ENCODE measurements around the gene TXNDC15. TPM values are rescaled to one million over a fixed set of nuclear protein-coding genes. Genes with fewer than 3 reads are reported as not detected.
"Not testable (repeated sequence)": the region's sequence is repeated elsewhere in the genome, so short reads cannot be mapped to it uniquely, and the experiment has no call there.

The TXNDC15 gene
- total RNA-seq, 2 donors from 2014 or later: 91.2 to 181 TPM

- TF ChIP-seq CTCF (IDR thresholded peaks at IDR 0.05): no peak
- H3K27ac ChIP-seq: no peak overlapping the region
- no peak for ATAC-seq (ENCODE audit: insufficient number of reproducible peaks, low FRiP score, low read depth)
- H3K4me3 ChIP-seq: no peak overlapping the region
- no peaks in the 10 kb centered on the region for H3K36me3 ChIP-seq
- H3K9me3 ChIP-seq: no peaks in the 10 kb centered on the region
- H3K4me1 ChIP-seq (ENCODE audit: control insufficient read depth in 1 of 2, low read depth in 2 of 2): peaks cover 22 to 50% of the 10 kb centered on the region in 2 donors
- DNase-seq (ENCODE audit: low spot score): no peak
- H3K27me3 ChIP-seq (replicated peaks; ENCODE audit: insufficient read depth): no peaks in the 10 kb centered on the region
These were observed 36.5 kb upstream of the TXNDC15 start for GRCh38 chr5:134837530-134838181.

DNA sequence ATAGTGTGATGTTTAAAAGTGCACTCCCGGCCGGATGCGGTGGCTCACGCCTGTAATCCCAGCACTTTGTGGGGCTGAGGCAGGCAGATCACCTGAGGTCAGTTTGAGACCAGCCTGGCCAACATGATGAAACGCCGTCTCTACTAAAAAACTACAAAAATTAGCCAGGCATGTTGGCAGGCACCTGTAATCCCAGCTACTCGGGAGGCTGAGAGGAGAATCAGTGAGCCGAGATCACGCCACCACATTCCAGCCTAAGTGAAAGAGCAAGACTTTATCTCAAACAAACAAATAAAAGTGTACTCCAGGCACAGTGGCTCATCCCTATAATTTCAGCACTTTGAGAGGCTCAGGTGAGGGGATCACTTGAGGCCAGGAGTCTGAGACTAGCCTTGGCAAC, 35.8 kb upstream of the TXNDC15 start:
- H3K27ac ChIP-seq; H3K36me3 ChIP-seq; ATAC-seq (ENCODE audit: insufficient number of reproducible peaks, low FRiP score, low read depth); H3K27me3 ChIP-seq (replicated peaks; ENCODE audit: insufficient read depth); H3K9me3 ChIP-seq; DNase-seq (ENCODE audit: low spot score); H3K4me3 ChIP-seq: not testable (repeated sequence)
- H3K4me1 ChIP-seq (ENCODE audit: control insufficient read depth in 1 of 2, low read depth in 2 of 2): peaks cover 18 to 43% of the 10 kb centered on the region in 2 donors

GRCh38 chr5:134840811-134841210, 33.4 kb upstream of the TXNDC15 start:
- no peaks in the 10 kb centered on the region for H3K9me3 ChIP-seq
- no peaks in the 10 kb centered on the region for H3K36me3 ChIP-seq
- ATAC-seq (ENCODE audit: insufficient number of reproducible peaks, low FRiP score, low read depth) (no peak), DNase-seq (ENCODE audit: low spot score) (no peak)
- no peak for TF ChIP-seq CTCF (IDR thresholded peaks at IDR 0.05)
- peak overlapping the region; percentile 16 to 20 for H3K27ac ChIP-seq
- H3K4me1 ChIP-seq (ENCODE audit: control insufficient read depth in 1 of 2, low read depth in 2 of 2): peaks cover 7 to 20% of the 10 kb centered on the region in 2 donors
- H3K27me3 ChIP-seq (replicated peaks; ENCODE audit: insufficient read depth): no peaks in the 10 kb centered on the region
- H3K4me3 ChIP-seq: no peak overlapping the region

- no peak overlapping the region for H3K27ac ChIP-seq
- no peak for ATAC-seq (ENCODE audit: insufficient number of reproducible peaks, low FRiP score, low read depth)
- peaks cover 17 to 32% of the 10 kb centered on the region in 2 donors for H3K4me1 ChIP-seq (ENCODE audit: control insufficient read depth in 1 of 2, low read depth in 2 of 2)
- no peak for DNase-seq (ENCODE audit: low spot score)
- no peaks in the 10 kb centered on the region for H3K27me3 ChIP-seq (replicated peaks; ENCODE audit: insufficient read depth)
- no peaks in the 10 kb centered on the region for H3K9me3 ChIP-seq
- no peaks in the 10 kb centered on the region for H3K36me3 ChIP-seq
- no peak for TF ChIP-seq CTCF (IDR thresholded peaks at IDR 0.05)
- H3K4me3 ChIP-seq: no peak overlapping the region
These were observed 29.9 kb upstream of the TXNDC15 start for GRCh38 chr5:134844252-134844651.

- H3K4me3 ChIP-seq: peak overlapping the region; percentile 83
- DNase-seq (ENCODE audit: low spot score): no peak
These were observed 28.8 kb upstream of the TXNDC15 start for GRCh38 chr5:134845335-134845851.

More at GRCh38 chr5:134845335-134845851, 28.8 kb upstream of the TXNDC15 start:
- Histone ChIP-seq H3K9me3 (no peaks in the 10 kb centered on the region), H3K36me3 (no peaks in the 10 kb centered on the region), H3K27ac (peak overlapping the region; percentile 90 to 94), H3K27me3 (replicated peaks; ENCODE audit: insufficient read depth) (no peaks in the 10 kb centered on the region), H3K4me1 (ENCODE audit: control insufficient read depth in 1 of 2, low read depth in 2 of 2) (peaks cover 25 to 43% of the 10 kb centered on the region in 2 donors)
- no peak for TF ChIP-seq CTCF (IDR thresholded peaks at IDR 0.05)
- no peak for ATAC-seq (ENCODE audit: insufficient number of reproducible peaks, low FRiP score, low read depth)
